NCI-H2029 treated with DMSO at 0.1 percent for 48 hours (cell line): ENCODE data around the gene NAT9.

ENCODE experiments used
- DNase-seq: peaks from one replicate; lab custom pipeline; 2025; lab: John Stamatoyannopoulos, UW

NAT9 gene

DNA sequence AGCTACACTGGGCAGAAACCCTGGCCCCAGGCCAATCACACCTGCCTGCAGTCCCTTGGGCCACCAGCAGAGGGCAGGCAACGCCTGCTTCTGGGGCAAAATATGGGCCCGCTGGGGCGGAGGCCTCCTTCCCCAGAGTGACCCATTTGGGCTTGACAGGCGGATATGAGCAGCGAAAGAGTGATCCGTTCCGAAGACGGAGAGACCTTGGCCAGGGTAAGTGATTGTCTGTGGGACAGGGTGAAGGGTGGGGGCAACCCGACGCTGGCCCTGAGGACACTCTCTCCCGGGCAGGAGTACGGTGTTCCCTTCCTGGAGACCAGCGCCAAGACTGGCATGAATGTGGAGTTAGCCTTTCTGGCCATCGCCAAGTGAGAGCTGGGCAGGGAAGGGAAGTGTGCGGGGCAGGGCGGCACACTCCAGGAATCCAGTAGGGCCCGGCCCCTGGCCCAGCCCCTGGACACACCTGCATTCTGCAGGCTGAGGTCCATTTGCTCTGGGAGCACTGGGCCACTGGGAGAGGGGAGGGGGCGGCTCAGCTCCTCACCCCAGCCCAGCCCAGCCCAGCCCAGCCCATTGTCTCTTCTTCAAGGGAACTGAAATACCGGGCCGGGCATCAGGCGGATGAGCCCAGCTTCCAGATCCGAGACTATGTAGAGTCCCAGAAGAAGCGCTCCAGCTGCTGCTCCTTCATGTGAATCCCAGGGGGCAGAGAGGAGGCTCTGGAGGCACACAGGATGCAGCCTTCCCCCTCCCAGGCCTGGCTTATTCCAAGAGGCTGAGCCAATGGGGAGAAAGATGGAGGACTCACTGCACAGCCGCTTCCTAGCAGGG, 31.2 kb downstream of the NAT9 start:
- peak; percentile 22 for DNase-seq

GRCh38 chr17:74744349-74744713, 31.8 kb downstream of the NAT9 start:
- DNase-seq: no peak

DNA sequence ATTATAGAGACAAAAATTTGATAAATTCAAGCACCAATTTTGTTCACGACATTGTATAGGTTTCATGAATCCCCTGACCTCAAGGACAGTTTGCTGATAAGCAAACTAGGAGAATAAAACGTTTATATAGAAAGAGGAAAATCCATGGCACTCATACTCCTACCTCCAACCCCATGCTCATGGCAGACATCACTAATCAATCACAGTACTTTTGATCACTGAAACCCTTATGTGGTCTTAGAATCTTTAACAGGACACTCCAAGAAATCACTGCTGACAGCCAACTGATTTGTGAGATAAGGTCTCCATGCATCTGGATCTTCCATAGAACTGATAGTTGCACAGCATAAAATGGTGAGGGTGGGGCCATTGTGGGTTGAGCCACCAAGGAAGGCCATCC, 32.4 kb downstream of the NAT9 start:
- DNase-seq: no peak

DNA sequence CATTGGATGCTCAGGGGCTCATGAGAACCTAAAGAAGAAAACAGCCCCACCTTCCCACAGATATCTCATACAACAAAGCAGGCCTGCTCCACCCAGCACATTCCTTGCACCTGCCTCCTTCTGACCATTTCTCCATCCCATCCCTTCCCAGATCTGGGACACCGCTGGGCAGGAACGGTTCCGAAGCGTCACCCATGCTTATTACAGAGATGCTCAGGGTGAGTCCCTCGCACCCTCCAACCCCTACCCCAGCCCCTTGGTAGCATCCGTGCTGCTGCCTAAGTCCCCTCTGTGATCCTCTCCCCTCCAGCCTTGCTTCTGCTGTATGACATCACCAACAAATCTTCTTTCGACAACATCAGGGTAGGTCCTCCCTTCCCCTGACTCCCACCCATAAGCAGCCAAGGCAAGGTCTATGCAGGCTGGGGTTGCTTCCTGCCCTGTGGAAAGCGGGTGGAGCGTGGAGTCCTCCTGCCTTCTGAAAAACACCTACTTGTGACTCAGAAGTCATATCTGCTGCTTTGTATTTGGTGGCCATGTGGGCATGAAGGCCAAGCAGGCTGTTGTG, 33.1 kb downstream of the NAT9 start:
- DNase-seq: no peak

DNA sequence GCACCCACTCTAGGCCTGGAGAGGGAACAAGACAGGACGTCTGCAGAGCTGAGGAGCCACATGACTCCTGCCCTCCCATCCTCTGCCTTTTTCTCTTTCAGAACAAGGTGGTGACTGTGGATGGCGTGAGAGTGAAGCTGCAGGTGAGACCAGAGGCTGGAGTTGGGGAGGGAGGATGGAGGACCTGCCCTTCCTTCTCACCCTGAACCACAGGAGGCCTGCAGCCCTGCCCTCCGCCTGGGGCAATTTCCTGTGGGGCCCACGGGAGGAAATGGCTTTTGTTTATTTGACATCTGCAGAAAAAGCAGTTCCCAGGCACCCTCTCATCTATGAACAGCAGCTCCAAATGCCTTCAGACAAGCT, 34.0 kb downstream of the NAT9 start:
- no peak for DNase-seq

DNA sequence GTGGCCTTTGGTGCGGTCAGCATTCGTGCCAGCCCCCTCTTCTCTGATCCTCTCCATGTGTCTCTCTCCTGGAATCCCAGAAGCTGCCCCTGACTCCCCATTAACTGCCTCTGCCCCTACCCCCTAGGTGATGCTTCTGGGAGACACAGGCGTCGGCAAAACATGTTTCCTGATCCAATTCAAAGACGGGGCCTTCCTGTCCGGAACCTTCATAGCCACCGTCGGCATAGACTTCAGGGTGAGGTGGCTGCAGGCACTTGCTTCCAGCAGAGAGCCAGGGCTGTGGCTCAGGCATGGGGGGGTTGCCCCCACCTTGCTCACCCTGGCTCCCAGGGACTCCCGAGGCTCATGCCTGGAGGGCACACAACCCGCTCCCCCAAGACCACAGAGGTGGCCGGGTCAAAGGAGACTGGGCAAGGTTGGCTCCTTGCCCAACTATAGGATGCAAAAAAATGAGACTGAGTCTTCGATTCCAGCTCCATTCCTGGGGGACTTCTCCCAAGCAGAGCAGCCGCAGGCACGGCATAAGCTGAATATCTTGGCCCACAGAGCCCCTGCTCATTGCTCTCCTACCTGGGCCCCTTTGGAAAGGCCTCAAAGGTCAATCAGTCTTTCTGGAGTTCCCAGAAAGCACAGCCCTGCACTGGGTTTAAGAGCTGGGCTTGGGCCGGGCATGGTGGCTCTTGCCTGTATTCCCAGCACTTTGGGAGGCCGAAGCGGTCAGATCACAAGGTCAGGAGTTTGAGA, 35.3 kb downstream of the NAT9 start:
- no peak for DNase-seq

- no peak for DNase-seq
These were observed 36.0 kb downstream of the NAT9 start for GRCh38 chr17:74740173-74740572.

DNA sequence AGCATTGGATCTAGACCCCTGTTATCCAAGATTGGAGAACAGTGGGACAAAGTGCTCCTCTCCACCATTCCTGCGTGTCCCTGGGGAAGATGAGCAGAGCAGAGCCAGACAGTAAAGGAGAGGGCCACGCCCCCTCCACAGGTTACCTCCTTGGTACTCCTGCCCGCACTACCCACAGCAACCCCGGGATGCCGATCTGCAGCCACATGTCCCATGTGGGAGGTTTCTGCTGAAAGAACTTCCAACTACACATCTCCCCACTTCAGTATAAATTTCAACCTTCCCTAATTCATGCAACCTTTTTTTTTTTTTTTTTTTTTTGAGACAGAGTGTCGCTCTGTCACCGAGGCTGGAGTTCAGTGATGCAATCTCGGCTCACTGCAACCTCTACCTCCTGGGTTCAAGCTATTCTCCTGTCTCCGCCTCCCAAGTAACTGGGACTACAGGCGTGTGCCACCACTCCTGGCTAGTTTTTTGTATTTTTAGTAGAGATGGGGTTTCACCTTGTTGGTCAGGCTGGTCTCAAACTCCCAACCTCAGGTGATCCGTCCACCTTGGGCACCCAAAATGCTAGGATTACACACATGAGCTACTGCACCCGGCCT, 36.8 kb downstream of the NAT9 start:
- DNase-seq: no peak

DNA sequence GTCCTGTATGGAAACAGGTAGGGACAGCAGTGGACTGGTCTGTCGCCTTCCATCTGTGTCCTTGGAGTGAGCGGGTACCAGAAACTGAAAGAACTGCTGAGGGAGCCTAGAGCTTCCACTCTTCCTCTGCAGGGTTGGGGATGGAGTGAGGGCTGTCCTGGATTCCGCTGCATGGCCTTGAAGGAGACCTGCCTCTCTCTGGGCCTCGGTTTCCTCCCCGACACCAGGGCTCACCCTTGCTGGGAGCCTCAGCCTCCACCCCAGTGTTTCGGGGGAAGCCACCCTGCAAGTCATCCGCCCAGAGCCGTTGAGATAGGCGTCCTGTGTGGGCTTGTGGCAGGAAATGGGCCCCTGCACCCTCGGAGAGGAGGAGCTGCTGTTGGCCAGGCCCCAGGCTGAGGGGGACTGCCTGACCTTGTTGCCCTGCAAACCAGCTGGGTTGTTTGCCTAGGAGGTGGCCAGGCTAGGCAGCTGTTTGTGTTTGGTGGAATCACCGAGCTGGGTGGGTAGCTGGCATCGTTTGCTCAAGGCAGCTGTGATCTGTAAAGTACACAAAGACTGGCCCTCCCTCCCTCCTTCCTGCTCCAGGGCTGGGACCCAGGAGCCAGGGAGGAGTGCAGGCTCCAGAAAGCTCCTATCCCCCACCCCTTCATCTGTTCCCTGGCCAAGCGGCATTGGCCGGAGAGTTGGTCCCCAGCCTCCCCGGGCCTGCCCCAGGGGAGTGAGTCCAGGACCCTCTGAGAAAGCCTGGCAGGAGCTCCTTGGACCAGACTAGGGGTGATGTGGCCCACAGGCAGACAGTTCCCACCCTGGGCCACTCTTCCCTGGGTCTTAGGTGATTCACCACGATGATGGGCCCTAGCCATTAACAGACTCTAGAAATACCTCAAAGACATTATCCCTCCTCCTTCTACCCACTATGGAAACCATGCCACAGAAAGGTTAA, 37.8 kb downstream of the NAT9 start:
- no peak for DNase-seq

DNA sequence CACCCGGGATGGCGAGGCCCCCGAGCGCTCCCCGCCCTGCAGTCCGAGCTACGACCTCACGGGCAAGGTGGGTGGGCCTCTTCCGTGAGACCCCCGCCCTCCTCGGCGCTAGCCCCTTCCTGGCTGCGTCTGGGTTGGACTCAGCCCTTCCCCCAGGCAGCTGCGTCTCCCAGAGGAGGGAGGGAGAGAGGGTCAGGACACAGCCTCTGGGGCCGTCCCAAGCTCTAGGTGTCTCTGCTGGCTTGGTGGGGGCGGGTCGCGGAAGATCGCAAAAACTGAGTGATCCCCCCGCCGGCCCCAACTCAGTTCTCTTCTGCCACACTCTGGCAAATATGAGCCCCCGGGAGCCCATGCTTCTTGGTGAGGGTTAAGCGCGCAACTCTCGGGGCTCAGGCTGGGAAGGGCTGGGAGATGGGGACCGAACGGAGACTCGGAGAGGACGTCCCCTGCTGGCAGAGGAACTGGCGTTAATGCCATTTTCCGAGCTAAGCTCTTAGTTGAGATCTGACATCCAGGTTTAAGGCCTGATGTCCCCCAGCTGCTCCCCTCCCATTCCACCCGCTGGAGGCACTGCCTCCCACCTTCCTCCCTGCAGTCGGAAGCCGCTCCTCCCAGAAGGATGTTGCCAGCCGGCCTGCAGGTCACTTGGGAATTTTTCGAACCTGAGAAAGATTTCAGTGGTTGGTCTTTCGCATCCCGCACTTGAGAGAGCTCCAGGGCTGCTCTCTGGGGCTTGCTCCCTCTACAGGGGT, 38.7 kb downstream of the NAT9 start:
- no peak for DNase-seq

- DNase-seq: no peak
These were observed 39.4 kb downstream of the NAT9 start, which contains the start of gene RAB37 for GRCh38 chr17:74736513-74737298. TSS of gene RAB37 (plus strand) at chr17:74737256. CDS start at chr17:74737273, 17 bp downstream.

DNA sequence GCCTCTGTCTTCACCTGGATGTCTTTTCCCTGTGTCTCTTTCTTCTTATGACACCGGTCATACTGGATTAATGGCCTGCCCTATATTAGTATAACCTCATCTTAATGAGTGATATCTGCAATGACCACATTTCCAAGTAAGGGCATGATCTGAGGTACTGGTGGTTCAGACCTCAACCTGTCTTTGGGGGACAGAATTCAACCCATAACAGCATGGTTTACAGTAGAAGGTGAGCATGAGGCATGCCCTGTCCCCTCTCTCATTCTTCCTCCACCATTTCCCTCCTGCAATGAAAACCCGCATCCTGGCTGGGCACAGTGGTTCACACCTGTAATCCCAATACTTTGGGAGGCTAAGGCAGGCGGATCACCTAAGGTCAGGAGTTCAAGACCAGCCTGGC, 41.9 kb downstream of the NAT9 start:
- DNase-seq: no peak

GRCh38 chr17:74733365-74734122, 42.6 kb downstream of the NAT9 start:
- DNase-seq: no peak

DNA sequence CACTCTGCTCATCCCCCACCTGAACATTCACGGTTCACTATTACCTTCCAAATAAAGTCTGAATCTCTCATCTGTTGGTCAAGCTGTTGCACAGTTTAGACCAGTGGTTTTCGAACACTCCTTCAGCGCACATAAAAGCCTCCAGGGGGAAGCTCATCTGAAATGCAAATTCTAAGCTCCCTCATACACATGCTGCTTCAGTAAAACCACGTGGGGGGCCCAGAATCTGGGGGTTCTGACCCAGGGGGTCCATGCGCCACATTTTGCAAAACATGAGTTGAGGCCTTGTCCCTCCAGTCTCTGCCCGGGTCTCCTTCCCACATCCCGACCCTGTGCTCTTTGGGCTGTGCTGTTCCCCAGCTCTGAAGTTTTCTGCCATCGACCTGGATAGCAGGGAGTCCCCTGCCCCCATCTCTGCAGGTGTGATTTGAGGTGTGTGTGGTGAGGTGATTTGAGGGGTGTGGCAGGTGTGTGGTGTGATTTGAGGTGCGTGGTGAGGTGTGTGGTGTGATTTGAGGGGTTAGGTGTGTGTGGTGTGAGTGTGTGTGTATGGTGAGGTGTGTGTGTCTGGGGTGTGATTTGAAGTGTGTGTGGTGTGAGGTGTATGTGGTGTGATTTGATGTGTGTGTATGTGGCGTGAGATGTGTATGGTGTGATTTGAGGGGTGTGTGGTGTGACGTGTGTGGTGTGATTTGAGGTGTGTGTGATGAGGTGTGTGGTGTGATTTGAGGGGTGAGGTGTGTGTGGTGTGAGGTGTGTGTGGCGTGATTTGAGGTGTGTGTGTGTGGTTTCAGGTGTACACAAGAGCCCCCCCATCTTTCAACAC, 43.9 kb downstream of the NAT9 start:
- DNase-seq: no peak

DNA sequence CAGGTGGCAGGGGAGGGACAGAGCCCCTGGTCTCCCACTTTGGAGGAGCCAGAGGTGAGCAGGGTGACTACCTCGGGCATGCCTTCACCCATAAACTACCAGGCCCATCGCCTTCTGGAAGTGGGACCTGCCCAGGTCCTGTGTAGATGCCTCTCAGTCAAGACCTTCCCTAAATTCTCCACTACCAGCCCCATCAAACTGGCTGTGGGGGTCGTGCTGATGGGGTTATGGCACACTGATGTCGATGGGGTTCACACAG, 44.9 kb downstream of the NAT9 start:
- no peak for DNase-seq

DNA sequence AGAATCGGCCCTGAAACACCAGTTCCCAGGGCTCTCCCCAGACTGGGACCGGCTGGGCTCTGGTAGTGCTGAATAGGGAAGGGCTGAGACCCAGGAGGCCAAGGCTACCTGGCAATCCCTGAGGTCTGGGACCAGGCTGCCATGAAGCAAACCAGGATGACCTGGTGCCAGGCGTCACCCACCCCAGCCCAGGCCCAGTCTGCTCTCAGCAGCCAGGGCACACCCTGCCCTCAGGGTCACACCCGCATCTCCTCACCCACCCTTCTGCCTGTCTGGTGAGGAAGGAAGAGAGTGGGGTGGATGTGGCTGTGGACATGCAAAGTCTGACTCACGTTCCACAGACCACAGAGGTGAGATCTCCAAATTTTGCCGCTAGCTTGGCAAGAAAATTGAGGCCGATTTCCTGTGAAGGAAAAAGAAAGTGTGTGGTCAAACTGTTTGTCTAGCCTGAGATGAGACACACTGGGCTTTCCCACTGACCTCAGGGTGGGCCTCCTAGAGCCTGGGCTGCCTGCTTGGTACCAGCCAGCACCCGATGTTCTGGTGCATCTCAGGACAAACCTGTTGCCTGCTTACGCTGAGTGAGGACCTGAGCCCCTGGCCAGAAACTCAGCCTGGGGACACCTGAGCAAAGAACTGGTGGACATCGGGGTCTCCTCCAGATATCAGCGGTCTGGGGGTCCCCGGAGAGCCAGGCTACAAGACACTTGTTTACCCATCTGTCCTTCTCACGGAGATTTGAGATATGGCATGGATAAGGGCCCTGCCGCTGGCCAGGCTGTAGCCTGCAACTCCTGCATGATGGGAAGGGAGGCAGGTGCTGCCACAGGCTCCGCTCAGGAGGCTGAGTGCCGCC, 45.4 kb downstream of the NAT9 start:
- DNase-seq: no peak

DNA sequence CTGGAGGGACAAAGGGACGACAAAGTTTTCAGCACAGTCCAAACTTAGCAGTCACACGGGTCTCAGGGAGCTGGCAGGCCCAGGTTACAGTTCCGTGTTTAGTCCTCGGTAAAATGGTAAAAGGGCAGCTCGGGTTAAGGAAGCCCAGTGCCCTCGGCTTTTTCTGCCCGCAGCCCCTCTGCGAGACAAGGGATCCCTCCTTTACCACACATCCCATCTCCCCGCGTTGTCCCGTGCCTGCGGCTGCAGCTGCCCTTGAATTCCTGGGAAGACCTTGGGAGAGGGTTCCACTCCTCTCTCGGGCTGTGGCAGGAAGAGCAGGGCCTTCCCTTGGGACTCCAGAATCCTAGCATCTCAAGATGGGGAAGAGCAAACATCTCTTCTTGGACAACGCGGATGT, 46.3 kb downstream of the NAT9 start:
- no peak for DNase-seq

- no peak for DNase-seq
These were observed 46.8 kb downstream of the NAT9 start for GRCh38 chr17:74729368-74729767.
